Endometrium (tissue), 2 donors: ENCODE data around the gene ROR2.
"Not testable (repeated sequence)": the region's sequence is repeated elsewhere in the genome, so short reads cannot be mapped to it uniquely, and the experiment has no call there.

Source experiments
- FAIRE-seq: peaks from 2 replicates; lab custom pipeline; 2012; peaks lifted over from hg19 to GRCh38; lab: Jason Lieb, UNC
- donor health status: control.
- donor health status: control.

Gene ROR2

GRCh38 chr9:91949946-91950664 lies at the start of gene ROR2:
TSS of gene ROR2 (minus strand) at chr9:91950228.
- FAIRE-seq: no peak

GRCh38 chr9:91995000-91995655 lies 45.1 kb upstream of the ROR2 start:
- FAIRE-seq: no peak

- FAIRE-seq: no peak
These were observed 44.4 kb upstream of the ROR2 start for GRCh38 chr9:91994422-91994821.

GRCh38 chr9:91992461-91993041 lies 42.5 kb upstream of the ROR2 start:
- FAIRE-seq: peak; percentile 99

GRCh38 chr9:91991721-91992341 lies 41.8 kb upstream of the ROR2 start:
- no peak for FAIRE-seq

- no peak for FAIRE-seq
These were observed 36.2 kb upstream of the ROR2 start for GRCh38 chr9:91986248-91986647.

- no peak for FAIRE-seq
These were observed 35.7 kb upstream of the ROR2 start for GRCh38 chr9:91985692-91986091.

- peak; percentile 94 for FAIRE-seq
These were observed 28.8 kb upstream of the ROR2 start for GRCh38 chr9:91978740-91979414.

- not testable (repeated sequence) for FAIRE-seq
These were observed 25.2 kb upstream of the ROR2 start for GRCh38 chr9:91975254-91975653.

GRCh38 chr9:91972711-91973110 lies 22.7 kb upstream of the ROR2 start:
- no peak for FAIRE-seq

GRCh38 chr9:91972076-91972626 lies 22.1 kb upstream of the ROR2 start:
- no peak for FAIRE-seq

- no peak for FAIRE-seq
These were observed 17.2 kb upstream of the ROR2 start for GRCh38 chr9:91967259-91967658.

- no peak for FAIRE-seq
These were observed 16.5 kb upstream of the ROR2 start for GRCh38 chr9:91966503-91966902.

- FAIRE-seq: no peak
These were observed 13.7 kb upstream of the ROR2 start for GRCh38 chr9:91963711-91964240.

- no peak for FAIRE-seq
These were observed 10.3 kb upstream of the ROR2 start for GRCh38 chr9:91960367-91960766.

GRCh38 chr9:91958174-91958573 lies 8.1 kb upstream of the ROR2 start:
- FAIRE-seq: no peak

GRCh38 chr9:91954841-91955471 lies 4.9 kb upstream of the ROR2 start:
- FAIRE-seq: peak; percentile 33

GRCh38 chr9:91953718-91954117 lies 3.7 kb upstream of the ROR2 start:
- no peak for FAIRE-seq

GRCh38 chr9:91951944-91952520 lies 2.0 kb upstream of the ROR2 start:
- FAIRE-seq: no peak

- no peak for FAIRE-seq
These were observed 559 bp downstream of the ROR2 start for GRCh38 chr9:91949392-91949945.
